Activated CD4-positive, alpha-beta T cell treated with anti-CD3 and anti-CD28 coated beads, Interleukin-2, Interleukin-6, amounts not matched to agents 100 ng/mL and 50 ng/mL, durations not matched to agents 16 hours and 8 hours (primary cell): ENCODE measurements around the gene LTBP2.

Source experiments
- DNase-seq: peaks from one replicate; pipeline ENCODE4 v3.0.0-alpha.2; 2020

Gene LTBP2

DNA sequence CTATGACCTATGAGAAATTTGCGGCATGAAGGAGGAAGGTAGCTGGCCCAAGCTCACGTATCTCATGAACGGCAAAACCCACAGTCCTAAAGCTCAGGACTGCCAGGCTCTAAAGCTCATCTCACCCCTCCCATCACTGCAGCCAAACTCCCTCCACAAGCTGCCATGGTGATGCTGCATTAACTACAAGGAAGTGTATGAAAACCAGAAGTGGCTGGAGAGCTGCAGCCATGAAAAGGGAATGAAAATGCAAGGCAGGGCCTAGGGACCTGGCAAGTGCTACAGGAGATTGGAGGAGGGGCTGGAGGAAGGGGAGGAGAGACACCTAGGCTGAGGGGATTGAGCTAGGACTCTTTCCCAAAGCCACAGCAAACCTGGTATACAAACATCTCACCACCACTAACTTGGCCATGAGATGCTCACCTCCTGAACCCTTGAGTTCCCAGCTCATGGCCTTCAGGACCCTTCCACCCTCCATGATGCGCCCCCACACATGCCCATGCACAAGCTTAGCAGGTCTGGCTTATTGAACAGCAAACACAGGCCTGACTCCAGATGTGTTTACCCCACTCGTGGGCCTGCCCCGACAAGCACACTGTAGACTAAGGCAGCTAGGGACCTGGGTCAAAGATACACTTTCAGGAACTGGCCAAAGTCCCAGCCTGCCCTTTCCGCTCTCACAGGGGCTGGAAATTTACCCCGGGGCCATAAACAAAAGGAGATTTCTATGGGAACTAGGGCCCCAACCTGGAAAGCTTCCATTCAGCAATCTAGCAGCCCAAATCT lies 42.0 kb downstream of the LTBP2 start:
- DNase-seq = no peak

DNA sequence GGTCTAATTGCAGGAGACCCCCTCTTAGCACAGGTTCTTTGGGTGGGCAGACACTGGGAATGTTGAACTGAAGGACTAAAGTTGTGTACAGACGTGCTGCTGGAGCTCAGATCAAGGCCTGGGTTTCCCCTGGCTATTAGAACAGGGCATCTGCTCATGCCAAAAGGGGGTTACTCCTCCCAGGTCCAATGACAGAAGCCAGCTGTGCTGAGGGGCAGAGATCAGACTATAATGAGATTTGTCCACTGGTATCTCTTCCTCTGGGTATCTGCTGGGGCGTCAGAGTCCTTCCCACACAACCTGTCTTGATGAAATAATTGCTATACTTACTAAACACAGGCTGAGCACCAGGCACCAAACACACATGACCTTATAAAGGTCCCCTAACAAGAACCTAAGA lies 42.6 kb downstream of the LTBP2 start:
- DNase-seq = no peak

DNA sequence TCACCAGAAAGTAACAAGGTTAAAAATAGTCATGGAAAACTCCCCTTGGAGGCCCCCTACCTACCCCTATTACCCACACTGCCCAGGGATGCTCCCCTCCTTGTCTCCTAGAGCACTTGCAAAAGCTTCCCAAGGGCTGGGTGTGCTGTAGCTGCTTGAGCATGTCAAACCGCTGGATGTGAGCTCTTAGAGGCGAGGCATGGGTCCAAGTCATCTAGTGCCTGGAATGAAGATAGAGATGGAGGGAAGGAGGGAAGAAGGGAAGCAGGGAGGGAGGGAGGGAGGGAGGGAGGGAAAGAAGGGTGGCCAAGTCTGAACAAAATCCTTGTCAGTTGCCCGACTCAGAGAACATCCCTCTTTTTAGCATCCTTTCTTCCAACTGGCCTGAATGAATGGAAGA lies 43.1 kb downstream of the LTBP2 start:
- no peak for DNase-seq

DNA sequence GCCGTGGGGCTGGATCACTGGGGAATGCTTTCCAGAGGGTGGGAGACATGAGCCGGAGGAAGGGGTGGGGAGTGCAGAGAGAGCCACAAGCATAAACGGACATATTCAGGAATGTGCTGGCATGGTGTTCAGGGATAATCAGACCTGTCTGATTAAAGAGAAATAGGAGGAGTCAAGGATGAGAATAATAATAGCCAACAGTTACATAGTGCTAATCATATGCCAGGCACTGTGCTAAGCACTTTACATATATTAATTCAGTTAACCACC lies 43.7 kb downstream of the LTBP2 start:
- DNase-seq = no peak

DNA sequence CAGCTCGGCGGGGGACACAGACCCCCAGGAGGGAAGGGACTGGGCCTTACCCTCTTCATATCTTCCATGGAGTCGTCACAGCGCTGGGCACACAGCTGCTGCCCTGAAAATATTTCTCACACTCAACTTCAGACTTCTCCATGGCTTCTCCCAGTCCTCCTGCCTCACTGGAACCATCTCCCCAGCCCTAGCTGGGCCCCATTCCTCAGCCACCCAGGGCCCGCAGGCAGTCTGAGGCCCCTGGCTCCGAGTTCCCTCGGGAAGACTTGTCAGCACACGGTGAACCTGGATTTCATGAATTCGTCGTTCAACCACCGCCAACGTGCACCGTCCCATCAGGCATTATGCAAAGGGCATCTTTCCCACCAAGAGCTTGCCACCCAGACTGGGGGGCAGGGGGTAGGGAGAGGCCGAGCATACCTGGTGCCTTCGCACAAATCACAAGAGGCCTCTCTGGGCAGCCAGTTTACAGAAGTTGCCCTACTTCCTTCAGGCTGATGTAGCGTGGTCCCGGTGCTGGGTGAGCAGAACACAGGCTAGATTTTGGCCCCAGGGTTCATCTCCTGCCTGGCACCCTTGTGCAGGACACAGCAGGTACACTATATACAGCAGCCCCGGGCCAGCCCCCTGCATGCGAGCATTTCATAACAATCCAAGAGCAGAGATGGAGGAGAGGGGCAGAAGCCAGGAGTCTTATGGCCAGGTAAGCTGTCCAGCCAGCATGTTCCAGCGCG lies 44.2 kb downstream of the LTBP2 start:
- no peak for DNase-seq

DNA sequence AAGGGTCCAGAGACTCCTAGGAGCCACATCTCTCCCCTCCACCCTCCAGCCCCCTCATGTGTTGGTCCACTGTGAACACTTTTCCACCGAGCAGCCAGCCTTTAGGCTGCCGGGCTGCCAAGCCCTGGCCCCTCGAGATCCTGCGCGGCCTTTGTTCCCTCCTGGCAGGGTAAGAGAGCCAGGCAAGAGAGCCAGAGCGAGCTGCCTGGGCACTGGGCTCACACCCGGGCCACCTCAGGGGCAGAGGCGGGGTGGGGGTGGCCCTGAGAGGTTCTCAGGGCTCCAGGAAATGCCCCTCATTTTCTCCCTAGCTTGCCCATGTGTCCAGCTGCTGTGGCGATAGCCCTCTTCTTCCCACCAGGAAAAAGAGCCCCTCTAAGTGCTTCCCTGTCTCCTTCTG lies 44.8 kb downstream of the LTBP2 start:
- DNase-seq = no peak

DNA sequence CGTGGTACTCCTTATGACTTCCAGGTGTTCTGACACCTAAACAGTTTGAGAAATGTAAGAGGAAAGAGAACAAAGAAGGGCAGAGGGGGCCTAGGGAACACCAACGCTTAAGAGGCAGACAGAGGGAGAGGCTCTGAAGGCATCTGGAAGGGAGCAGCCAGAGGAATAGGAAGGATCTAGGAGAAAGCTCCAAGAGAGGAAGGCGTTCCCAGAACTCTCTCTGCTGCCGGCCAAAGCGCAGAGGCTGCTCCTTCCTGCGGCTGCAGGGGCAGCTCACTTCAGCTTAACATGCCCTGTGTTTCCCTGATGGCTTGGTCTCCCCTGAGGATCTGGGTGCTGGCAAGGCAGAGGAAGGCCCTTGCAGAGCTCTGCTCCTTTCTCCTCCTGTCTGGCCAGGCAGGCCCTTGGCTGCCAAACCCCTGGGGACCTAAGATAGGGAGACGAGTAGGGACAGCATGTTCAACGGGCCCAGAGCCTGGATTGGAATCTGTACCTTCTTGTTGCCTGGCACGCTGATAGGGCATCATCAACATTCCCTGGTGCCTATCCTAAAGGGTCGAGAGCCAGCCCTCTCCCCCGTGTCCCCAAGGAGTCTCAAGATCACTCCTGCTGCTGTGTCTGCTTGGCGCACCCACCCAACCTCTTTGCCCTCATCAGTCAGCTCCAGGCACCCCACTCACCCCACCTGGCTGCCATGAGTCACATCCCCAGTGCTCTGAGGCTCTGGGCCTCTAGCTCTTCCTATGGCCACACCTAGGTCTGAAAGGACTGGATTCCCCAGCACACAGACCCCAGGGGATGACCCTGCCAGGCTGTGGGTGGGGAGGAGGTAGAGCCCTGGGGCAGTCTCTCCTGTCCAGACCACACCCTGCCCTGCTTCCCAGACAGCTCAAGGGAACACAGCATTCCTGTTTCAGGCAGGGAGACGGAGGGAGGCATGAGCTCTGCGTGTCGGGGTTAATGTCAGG lies 45.6 kb downstream of the LTBP2 start:
- DNase-seq = no peak

DNA sequence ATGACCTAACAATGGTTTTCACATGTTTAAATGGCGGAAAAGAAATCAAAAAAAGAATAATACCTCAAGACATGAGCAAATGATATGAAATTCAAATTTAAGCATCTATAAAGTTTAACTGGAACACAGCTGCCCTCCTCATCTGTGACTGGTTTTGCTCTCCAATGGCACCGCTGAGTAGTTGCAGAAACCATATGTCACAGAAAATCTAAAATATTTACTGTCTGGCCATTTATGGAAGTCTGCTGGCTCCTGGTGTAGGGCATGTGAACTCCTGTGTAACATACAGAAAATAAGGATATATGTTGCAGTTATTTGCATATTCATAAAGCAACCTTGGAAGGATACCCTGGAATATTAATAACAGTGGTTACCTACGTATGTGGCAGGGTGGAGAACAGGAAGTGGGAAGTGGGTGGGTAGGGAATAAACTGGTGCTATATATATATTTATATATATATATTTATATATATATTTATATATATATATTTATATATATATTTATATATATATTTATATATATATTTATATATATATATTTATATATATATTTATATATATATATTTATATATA lies 48.4 kb downstream of the LTBP2 start:
- DNase-seq = no peak

DNA sequence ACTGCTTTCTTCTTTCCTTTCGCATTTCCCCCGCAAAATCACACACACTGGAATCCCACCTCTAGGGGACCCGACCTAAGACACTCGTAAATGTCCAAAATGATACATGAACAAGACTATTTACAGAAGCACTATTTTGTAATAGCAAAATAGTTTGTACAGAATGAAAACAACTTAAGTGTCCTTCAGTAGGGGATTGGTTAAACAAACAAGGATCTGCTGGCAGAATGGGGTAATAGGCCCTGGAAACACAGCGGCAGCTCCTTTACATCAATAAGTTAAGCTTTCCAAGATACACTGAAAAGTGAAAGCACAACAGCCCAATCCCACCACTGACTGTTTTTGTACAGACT lies 48.8 kb downstream of the LTBP2 start:
- DNase-seq = no peak

DNA sequence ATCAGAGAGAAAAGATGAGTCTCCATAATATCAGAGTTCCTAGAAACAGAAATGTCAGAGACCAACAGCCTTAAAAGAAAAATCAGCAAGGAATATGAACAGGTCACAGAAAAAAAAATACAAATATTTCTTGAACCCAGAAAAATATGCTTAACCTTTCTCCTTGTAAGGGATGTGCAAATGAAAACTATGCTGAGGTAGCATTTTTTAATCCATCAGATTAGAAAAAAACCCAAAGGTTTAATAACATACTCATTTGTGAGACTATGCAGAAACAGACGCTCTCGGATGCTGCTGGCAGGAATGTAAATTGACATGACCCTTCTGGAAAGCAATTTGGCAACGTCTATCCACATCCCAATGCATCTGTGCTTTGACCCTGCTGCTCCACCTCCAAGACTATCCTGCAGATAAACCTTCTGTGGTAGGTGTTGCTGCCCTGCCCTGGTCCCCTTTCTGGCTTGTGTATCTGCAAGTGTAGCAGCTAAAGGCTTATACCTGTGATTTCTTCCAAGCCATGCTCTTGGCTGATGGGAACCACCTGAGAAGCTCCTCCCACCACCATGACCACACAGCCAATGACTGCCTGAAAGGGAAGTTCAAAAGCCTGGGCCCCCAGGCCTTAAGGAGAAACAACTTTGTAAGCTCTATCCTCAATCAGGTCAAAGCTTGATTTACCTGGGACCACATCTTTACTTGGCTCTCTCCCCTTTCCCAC lies 49.4 kb downstream of the LTBP2 start:
- no peak for DNase-seq

DNA sequence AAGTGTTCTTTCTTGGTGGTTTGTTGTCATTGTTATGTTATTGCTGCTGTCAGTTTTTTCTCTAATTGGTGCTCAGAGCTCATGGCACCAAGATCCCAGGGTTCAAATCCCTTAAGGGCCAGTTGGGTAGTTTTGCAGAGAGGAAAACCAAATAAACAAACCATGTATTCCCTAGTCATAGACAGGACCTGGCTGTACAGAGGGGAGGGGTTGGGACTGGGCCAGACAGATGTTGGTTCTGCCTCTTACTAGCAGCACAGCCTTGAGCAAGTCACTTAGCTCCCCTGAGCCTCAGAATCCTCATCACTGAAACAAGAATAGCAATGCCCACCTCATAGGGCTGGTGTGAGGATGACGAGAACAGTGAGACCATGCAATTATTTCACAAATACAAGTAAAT lies 53.4 kb downstream of the LTBP2 start:
- DNase-seq = no peak

DNA sequence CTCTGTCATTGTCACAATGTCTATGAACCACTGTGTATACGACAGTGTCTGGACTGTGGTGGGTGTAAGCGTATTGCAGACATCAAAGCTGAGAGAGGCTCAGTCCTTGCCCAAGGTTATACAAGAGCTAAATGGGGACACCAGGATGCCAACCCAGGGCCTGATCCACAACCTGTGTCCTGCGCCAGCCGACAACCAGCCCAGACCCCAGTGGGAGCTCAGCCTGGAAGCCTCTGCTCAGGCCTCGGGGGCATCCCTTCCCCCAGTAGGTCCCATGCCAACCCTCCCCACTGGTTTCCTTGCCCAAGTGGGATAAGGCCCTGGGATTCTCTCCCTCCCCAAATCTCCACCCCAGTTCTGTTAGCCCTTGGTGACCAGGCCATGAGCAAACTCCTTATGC lies 54.3 kb downstream of the LTBP2 start:
- no peak for DNase-seq

DNA sequence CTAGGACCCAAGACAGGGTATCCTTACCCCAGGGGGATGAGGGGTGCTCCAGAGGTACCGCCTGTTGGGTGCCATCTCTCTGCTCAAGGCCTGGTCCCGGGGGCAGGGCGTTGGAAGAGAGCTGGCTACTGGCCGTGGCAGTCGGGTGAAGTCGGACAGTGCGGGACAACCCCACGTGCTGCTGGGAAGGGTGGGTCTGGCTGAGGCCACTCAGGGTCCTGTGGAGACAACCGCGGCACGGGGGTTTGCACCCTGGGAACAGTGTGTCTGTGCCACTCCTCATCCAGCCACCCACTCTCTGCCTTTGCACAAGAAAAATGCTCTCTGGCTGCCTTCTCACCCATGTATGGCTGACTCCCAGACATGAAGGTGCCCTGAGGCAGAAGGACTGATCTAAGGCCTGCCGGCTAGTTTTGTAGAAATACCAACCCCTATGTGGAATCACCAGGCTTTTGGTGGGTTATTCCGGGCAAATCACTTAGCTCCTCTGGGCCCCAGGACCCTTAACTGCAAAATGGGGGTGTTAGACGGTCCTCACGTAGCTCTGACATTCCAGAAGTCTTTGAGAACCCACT lies 56.5 kb downstream of the LTBP2 start:
- no peak for DNase-seq

DNA sequence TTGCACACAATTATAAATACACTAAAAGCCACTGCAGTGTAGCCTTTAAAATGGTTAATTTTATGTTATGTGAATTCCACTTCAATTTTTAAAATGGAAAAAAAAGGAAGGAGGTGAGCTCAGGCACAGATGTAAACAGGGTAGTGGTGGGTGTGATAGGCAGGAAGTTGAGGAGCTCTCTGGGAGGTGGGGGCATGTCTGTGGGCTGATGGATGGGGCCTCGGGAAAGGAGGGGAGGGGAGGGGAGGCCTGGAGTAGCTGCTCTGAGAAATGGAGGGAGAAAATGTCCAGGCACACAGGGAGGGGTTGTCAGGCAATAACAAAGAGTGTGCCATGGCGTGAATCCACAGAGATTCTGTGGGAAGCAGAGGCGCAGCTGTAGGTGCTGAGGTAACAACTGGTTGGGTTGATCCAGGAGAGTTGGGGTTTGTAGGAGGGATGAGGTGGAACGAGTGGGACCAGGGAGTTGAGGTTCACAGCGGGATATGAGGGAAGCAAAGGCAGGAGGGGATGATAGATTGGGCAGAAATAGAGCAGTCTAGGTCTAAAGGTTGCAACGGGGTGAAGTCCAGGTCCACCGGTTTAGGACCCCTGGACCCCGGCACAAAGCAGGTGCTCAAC lies 57.2 kb downstream of the LTBP2 start:
- no peak for DNase-seq

DNA sequence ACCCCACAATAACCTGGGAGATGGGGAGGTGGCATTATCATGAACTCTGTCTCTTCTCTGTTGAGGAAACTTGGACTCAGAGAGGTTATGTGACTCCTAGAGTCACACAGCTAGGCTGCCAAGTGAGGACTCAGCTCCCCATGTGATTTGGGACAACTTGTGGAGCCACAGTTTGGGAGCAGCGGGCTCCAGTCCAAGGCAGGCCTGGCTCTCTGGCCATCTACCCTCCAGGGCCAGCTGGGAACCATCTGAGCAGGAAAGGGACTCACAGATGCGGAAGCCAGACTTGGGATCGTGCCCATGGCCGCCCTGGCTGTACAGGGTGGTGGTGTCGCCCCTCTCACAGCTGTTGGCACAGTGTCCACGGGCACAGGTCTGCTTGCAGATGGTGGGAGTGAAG lies 59.4 kb downstream of the LTBP2 start:
- DNase-seq = no peak

DNA sequence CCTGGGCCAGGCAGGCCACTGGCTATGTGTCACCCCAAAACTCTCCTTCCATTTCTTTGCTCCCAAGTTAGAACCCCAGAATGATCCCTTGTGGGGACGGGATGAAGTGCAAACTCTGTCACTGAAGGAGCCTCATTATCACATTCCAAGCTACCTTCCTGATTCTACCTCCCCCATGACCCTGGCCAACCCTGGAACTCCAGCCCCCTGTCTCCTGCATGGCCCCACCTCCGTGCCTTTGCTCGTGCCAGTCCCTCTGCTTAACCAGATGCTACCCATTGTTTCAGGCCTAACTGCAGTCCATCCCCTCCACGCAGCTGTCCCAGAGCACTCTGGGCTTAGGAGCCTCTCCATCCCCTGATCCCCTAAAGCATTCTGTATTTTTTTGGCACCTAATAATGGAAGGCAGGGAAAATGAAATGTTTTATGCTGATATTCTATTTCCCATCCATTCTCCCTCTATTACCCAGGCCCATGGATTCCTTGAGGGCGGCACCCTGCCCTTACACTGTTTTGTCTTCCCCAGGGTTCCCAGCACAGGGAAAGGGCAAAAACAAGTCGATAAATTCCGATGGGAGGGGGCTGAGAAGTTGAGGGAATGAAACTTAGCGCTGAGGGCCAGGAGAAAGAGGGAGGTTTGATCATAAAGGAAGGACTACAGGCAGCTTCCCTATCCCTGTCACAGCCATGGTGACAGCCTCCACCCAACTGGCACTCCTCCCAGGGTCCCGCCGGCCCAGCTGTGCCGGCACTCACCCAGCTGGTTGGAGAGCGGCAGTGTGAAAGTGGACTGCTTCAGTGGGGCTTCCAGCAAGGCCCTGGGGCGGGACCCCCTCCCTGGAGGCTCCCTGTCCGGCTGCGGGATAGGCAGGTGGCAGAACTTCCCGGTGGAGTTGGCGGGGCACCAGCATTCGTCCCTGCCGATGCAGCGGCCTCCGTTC lies 60.3 kb downstream of the LTBP2 start:
- DNase-seq = no peak

DNA sequence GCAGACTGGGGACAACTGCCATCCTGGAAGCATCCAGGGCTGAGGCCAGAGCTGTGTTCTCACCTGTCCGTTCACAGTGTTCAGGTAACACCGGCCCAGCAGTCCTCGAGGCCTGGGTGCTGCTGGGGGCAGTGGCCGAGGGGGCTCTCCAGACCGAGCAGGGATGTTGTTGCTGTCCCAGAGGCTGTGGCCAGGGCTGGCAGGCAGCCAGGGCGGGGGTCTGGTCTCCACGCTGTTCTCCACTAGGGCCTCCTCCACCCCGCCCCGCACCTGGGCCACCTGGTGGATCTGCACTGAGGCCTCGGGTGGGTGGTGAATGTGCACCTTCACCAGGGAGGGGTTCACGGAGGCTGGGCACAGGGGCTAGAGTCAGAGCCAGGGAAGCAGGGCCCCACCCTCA lies 61.0 kb downstream of the LTBP2 start:
- DNase-seq = no peak

DNA sequence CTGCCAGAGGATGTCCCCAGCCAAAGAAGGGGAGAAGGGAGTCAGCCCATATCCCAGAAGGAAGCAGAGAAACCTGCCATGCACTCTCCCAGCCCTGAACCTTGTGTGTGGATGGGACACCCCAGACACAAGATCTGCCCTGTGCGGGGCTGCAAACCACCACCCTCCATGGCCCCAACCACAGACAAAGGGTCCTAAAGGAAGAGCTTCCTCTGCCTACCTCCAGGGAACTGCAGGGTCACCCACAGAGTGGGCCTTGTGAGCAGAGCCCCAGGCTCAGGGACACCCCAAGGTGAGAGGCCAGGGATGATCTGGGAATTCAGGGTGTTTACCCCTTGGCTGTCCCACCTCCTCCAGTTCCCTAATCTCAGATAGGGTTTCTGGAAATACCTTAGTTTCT lies 62.0 kb downstream of the LTBP2 start:
- DNase-seq = no peak

DNA sequence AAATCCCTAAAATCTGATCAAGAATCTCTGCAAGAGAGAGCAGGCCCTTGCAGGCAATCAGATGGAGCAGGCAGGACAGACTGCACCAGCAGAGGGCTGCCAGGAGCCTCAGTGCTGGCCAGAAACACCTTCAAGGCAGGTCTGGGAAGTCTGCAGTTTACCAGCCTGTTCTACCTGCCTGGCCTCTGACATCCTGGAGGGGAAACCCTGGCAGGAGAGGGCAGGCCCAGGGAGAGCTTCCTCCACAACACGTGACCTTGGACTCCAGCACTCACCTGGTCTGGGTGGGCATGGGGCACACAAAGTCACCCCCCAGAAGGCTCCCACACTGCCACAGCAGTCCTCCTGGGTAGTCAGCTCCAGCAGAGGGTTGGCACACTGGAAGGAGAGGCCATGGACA lies 62.4 kb downstream of the LTBP2 start:
- DNase-seq = no peak

DNA sequence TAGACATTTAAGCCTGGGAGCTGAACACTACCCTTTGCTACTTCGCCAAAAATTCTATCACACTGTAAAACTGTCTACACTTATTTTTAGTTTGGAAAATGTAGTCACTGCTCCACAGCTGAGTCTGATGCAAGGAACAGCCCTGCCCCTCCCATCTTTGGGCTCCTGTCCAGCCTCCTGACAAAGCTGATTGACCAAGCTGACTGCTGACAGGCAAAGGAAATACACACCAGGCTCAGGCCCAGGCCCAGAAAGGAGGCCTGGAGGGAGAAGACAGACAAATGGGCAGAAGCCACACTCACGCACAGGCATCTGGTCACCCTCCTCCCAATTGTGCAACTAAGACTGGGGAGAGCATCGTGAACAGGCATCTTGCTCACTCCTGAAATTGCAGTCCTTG lies 63.2 kb downstream of the LTBP2 start:
- DNase-seq = no peak
